Esophagus squamous epithelium (tissue), 5 donors: ENCODE data around the gene NLGN1. TPM values are rescaled to one million over a fixed set of nuclear protein-coding genes. Genes with fewer than 3 reads are reported as not detected.

Experiments
- DNase-seq: peaks from one replicate; lab custom pipeline; 2025; lab: John Stamatoyannopoulos, UW
- H3K27ac ChIP-seq, 4 donors: fragments of 200-600 bp; sonication (generic); one replicate each; pipeline ENCODE4 v1.5.1; 2016 to 2019; ENCODE audit warnings: mild to moderate bottlenecking in 1 of 4
- H3K27me3 ChIP-seq, 4 donors: fragments of 200-600 bp; sonication (generic); 1 replicate in 3 of 4; 2 replicates in 1 of 4; pipeline versions ENCODE4 v1.5.1 to v1.6.0; 2017 to 2021; ENCODE audit warnings: antibody characterized with exemption in 1 of 4
- H3K36me3 ChIP-seq, 3 donors: fragments of 200-600 bp; sonication (generic); one replicate each; pipeline ENCODE4 v1.5.1; 2016 to 2019
- H3K4me1 ChIP-seq, 3 donors: fragments of 200-600 bp; sonication (generic); one replicate each; pipeline ENCODE4 v1.5.1; 2017 to 2019
- H3K4me3 ChIP-seq, 4 donors: fragments of 200-600 bp; sonication (generic); 1 replicate in 3 of 4; 2 replicates in 1 of 4; pipeline ENCODE4 v1.5.1; 2016 to 2019; ENCODE audit warnings: mild to moderate bottlenecking in 2 of 4, moderate library complexity in 1 of 4
- H3K9me3 ChIP-seq, 3 donors: fragments of 200-600 bp; sonication (generic); one replicate each; pipeline ENCODE4 v1.5.1; 2016 to 2019
- CTCF ChIP-seq, 6 experiments: fragments of 450-650 bp in 4 of 6; fragments of 200-600 bp in 2 of 6; sonication (generic) in 2 of 6; IDR thresholded peaks; one replicate each; pipeline ENCODE4 v1.5.1; 2016 to 2019; ENCODE audit warnings: antibody characterized with exemption in 6 of 6, mild to moderate bottlenecking in 4 of 6, moderate library complexity in 4 of 6
- POLR2A ChIP-seq, 4 donors: fragments of 450-650 bp; IDR thresholded peaks; one replicate each; pipeline ENCODE4 v1.6.1; 2017; ENCODE audit warnings: antibody characterized with exemption in 4 of 4, mild to moderate bottlenecking in 4 of 4, moderate library complexity in 3 of 4
- WGBS, 2 donors: methylation state at CpG; one replicate each; pipeline ENCODE4 v1.1.5; 2018; 5-methylcytosine and 5-hydroxymethylcytosine counted together
- intact Hi-C: fragments of 100-400 bp; cut with DNase I; formaldehyde crosslinking; loops from one replicate; pipeline ENCODE4 v1.15.0; 2022
- total RNA-seq, 4 donors: library from RNA; depleted of rRNA; stranded (reverse); fragments of >200 nt; gene quantifications; one replicate each; pipeline ENCODE4 v1.1.0, GENCODE V29; 2016
- donor health status: DM: yes; HTN: yes; CAD: no.

NLGN1 gene
- total RNA-seq, 4 donors from 2014 or later = 0.34 to 12.6 (median 2.9) TPM

GRCh38 chr3:174325171-174325570, 927.6 kb downstream of the NLGN1 start:
- TF ChIP-seq CTCF (IDR thresholded peaks at IDR 0.05) (no peak), POLR2A (IDR thresholded peaks at IDR 0.05) (no peak)
- Histone ChIP-seq H3K27me3 (no peaks in the 10 kb centered on the region), H3K36me3 (no peaks in the 10 kb centered on the region), H3K9me3 (no peaks in the 10 kb centered on the region), H3K27ac (no peak overlapping the region), H3K4me3 (no peak overlapping the region), H3K4me1 (no peaks in the 10 kb centered on the region)
- no peak for DNase-seq
- WGBS, 2 donors = 87 to 88% methylated on average over 3 of the region's 3 CpGs
- intact Hi-C loops = no loop called here

GRCh38 chr3:174325834-174326700, 928.5 kb downstream of the NLGN1 start:
- WGBS, 2 donors = 57 to 67% methylated on average over 7 of the region's 7 CpGs
- H3K9me3 ChIP-seq = no peaks in the 10 kb centered on the region
- intact Hi-C loops = no loop called here
- no peak for DNase-seq
- TF ChIP-seq CTCF (IDR thresholded peaks at IDR 0.05) (no peak), POLR2A (IDR thresholded peaks at IDR 0.05) (no peak)
- H3K4me3 ChIP-seq = no peak overlapping the region
- H3K36me3 ChIP-seq = no peaks in the 10 kb centered on the region
- no peaks in the 10 kb centered on the region for H3K4me1 ChIP-seq
- H3K27me3 ChIP-seq = no peaks in the 10 kb centered on the region
- H3K27ac ChIP-seq = no peak overlapping the region

- no peak for DNase-seq
- Histone ChIP-seq H3K9me3 (no peaks in the 10 kb centered on the region), H3K27ac (no peak overlapping the region), H3K27me3 (no peaks in the 10 kb centered on the region), H3K4me1 (peaks cover 0 to 5% (median 0%) of the 10 kb centered on the region in 3 donors), H3K36me3 (no peaks in the 10 kb centered on the region), H3K4me3 (no peak overlapping the region)
- TF ChIP-seq CTCF (IDR thresholded peaks at IDR 0.05) (no peak), POLR2A (IDR thresholded peaks at IDR 0.05) (no peak)
- 78 to 88% methylated on average over 3 of the region's 3 CpGs for WGBS, 2 donors
- intact Hi-C loops = no loop called here
Measured at GRCh38 chr3:174329321-174329720, 931.8 kb downstream of the NLGN1 start.

- H3K9me3 ChIP-seq = no peaks in the 10 kb centered on the region
- H3K4me1 ChIP-seq = peaks cover 0 to 9% (median 0%) of the 10 kb centered on the region in 3 donors
- H3K4me3 ChIP-seq = no peak overlapping the region
- DNase-seq = no peak
- H3K27me3 ChIP-seq = no peaks in the 10 kb centered on the region
- TF ChIP-seq CTCF (IDR thresholded peaks at IDR 0.05) = no peak
- H3K27ac ChIP-seq = no peak overlapping the region
- no peaks in the 10 kb centered on the region for H3K36me3 ChIP-seq
- intact Hi-C loops = no loop called here
Measured at GRCh38 chr3:174330303-174330702, 932.8 kb downstream of the NLGN1 start.

GRCh38 chr3:174331095-174331800, 933.7 kb downstream of the NLGN1 start:
- TF ChIP-seq POLR2A (IDR thresholded peaks at IDR 0.05) = no peak
- TF ChIP-seq CTCF (IDR thresholded peaks at IDR 0.05) = no peak
- no peaks in the 10 kb centered on the region for H3K27me3 ChIP-seq
- H3K9me3 ChIP-seq = no peaks in the 10 kb centered on the region
- H3K27ac ChIP-seq = no peak overlapping the region
- WGBS, 2 donors = 61 to 68% methylated on average over 6 of the region's 6 CpGs
- intact Hi-C loops = no loop called here
- no peaks in the 10 kb centered on the region for H3K36me3 ChIP-seq
- no peak overlapping the region for H3K4me3 ChIP-seq
- no peak for DNase-seq
- H3K4me1 ChIP-seq = peaks cover 0 to 9% (median 0%) of the 10 kb centered on the region in 3 donors
